HG03095 (cell line): ENCODE measurements around the gene CORO2B.

Source experiments
- ATAC-seq: cut with Tn5 transposase; IDR thresholded peaks from one replicate; pipeline ENCODE4 v1.9.1; 2021; ENCODE audit warnings: moderate library complexity; ENCODE audit not compliant: unreplicated experiment

CORO2B gene

GRCh38 chr15:68553994-68554720 lies 24.6 kb upstream of the CORO2B start:
- ATAC-seq, result no peak

DNA sequence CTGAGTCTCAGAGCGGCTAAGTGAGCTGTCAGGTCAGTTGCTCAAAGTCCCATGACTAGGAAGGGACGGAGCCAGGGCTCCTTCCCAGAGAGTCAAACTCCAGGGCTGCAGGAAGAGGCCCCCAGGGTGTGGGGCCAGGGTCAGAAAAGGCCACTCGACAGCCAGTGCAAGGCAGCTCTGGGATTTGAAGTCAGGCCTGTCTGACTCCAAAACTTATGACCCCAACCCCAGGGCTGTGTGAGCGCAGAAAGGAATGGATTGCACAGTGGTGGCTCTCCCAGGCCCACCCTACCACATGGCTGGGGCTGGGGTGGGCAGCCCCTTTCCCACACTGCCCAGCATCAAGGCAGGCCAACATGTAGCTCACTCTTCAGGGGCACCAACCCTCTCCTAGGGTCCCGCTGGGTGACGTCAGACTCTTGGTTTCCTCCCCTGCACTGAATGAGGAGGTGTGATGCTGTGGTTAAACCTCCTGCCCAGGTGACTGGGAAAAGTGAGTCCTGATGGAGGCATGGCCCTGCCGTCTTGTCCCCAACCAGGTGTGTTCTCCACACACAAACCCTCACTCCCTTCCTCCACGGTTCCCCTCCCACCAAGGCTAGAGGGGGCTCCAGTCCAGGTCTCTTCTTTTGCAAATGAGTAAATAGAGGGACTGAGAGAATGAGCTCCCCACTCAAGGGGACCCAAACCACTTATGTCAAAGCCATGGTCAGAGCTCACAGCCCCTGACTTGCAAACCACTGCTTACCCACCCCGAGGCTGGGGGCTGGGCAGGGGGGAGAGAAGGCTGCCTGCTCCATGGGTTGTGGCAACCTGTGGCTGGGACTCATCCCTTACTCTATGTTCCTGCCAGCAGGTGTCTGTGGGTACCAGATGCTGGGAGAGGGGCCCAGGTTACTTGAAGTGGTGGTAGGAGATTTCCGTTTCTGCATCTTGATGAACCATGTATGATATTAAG lies 23.8 kb upstream of the CORO2B start:
- ATAC-seq, result no peak

DNA sequence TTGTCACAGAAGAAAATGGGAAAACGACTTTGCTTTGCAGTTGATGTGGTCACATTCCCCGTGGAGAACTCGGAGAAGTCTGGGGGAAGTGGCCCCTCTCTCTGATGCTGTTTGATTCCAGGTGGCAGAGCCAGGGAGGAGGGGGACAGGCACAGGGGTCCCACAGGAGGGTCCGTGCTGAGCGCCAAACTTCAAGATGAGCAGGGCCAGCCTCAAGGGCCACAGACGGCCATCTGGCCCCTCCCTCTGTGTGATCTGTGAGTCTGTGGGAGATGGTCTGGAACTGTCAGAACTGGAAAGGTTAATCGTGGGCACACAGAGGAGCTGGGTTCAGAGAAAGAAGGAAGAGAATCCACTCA lies 23.1 kb upstream of the CORO2B start:
- no peak for ATAC-seq

GRCh38 chr15:68556139-68556990 lies 22.4 kb upstream of the CORO2B start:
- no peak for ATAC-seq

DNA sequence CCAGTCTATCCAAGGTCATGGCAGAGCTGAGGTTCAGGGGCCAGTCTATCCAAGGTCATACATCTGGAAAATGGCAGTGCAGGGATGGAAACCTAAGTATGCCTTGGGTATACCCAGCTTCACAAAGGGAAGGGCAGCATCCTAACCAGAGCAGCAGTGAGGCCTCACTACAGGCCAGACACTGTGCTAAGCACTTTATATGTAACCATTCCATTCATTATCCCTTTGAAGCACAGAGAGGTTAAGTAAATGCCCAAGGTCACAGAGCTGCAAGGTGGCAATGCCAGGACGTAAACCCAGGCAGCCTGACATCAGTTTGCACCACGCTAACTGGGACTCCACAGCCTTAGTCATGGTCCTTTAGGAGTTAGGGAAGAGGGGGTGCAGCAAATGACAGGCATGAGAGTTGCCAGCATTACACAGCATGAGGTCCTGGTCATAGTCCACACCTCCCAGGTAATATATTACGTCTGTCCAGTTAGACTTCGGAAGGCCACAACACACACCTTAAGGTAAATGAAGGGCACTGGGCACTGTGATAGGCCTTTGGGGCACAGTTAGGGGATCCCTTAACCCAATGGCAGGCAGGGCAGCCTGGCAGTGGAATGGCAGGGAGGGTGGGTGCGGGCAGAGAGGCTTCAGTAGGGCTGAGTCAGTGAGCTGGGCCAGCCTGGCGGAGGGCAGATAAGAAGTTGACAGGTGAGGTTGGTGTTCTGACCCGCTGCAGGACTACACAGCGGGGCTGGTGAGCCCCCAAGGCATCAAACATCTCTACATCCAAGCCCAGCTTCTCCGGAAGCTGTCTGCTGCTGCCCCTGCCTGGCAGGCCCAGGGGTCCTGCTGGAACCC lies 21.1 kb upstream of the CORO2B start:
- no peak for ATAC-seq

DNA sequence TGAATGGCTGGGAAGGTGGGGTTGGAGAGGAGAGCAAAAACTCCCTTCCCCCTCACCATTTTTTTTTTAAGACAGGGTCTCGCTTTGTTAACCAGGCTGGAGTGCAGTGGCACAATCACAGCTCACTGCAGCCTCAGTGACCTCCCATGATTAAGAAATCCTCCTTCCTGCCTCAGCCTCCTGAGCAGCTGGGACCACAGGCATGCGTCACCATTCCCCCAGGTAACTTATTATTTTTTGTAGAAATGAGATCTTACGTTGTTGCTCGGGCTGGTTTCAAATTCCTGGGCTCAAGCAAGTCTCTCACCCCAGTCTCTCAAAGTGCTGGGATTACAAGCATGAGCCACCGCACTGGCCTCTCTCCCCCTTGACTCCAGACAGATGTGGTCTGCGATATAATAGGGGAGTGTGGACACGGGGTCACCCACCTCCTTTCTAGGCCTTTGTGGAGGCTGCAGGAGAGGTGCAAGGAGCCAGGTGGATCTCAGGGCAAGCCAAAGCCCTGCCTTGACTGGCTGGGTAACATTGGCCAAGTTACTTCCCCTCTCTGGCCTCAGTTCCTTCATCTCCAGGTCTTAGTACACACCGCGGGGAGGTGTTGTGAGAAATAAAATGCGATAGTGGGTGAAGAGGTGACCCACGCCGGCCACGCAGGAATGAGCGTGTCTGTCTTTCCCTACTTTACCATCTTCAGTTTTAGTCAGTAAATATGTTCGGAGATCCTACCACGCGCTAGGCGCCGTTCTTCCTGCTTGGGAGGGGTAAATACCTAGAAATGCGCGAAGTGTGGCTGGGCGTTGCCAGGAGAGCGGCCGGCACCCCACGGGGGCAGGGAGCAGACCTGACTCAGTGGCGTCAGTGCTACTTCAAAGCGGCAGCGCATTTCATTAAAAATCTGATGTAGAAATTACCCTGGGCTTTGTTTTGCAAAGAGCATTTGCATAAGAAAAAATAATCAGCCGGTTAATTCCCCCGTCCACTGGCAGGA lies 20.2 kb upstream of the CORO2B start:
- ATAC-seq, result no peak

DNA sequence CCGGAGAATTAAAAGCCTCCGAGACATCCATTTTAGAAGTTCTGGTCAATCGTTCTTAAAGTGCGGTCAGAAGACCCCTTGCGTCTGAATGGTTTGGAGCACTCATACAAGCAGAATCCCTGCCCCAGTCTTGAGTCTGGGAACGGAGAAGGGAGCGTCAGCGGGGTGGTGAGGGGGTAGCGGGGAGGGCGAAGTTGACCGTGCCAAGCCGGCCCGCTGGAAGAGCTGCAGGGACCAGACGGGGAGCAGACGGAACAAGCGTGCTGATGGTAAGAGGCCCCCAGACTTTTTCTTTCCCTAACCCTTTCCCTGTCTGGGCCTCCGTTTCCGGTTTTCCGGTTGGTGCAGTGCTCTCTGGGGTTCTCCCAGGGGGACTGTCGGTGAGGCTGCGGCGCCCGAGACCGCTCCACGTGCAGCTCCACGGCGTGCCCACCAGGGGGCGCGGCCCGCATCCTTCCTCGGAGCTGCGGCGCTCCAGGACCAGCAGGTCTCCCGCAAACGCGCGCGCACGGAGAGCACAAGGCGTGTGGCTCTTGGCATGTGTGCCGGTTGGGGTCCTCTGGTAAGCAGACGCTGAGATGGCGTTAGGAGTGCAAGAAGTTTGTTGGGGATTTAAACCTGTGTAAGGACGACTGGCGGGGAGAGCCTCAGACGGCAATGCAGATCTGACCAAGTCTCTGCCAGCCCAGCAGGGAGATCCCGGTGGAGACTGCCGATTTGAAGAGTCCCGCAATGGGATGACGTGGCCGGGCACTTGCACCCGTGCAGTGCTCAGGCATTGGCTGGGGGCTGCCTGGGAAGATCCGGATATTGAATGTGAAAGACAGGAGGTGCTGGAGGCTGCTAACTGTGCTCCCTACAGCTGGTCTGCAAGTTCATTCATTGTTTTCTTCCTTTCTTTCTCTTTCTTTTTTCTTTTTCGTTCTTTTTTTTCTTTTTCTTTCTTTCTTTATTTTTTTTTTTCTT lies 19.2 kb upstream of the CORO2B start:
- no peak for ATAC-seq

- no peak for ATAC-seq
These were observed 18.2 kb upstream of the CORO2B start for GRCh38 chr15:68560501-68561113.

GRCh38 chr15:68561171-68561900 lies 17.5 kb upstream of the CORO2B start:
- ATAC-seq, result no peak

- no peak for ATAC-seq
These were observed 16.9 kb upstream of the CORO2B start for GRCh38 chr15:68561901-68562300.

DNA sequence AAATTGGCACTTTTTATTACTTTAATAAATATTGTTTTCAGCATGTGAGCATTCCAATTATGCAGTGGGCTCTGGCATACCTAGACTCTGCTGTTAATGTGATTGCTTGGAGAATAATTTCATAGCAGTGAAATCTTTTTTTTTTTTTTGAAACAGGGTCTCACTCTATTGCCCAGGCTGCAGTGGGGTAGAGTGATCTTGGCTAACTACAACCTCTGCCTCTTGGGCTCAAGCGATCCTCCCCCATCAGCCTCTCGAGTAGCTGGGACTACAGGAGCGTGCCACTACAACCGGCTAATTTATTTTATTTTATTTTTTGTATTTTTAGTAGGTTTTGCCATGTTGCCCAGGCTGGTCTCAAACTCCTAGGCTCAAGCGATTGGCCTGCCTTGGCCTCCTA lies 14.6 kb upstream of the CORO2B start:
- ATAC-seq, result no peak

DNA sequence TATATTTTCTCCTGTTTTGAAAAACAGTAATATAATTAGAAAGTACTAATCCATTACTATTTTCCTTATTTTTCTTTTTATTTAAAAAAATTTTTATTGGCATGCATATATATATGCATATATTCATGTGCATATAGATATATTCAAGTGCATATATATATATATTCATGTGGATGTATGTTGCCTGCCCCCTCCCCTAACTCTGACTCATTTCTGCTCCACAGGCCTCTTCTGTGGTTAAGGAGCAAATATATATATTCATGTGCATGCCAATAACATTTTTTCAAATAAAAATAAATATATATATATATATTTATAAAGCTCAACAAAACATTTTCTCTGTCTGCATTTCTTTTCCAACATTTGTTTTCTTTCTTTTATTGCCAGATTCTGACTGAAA lies 13.6 kb upstream of the CORO2B start:
- no peak for ATAC-seq

GRCh38 chr15:68565726-68566125 lies 13.1 kb upstream of the CORO2B start:
- ATAC-seq, result no peak

DNA sequence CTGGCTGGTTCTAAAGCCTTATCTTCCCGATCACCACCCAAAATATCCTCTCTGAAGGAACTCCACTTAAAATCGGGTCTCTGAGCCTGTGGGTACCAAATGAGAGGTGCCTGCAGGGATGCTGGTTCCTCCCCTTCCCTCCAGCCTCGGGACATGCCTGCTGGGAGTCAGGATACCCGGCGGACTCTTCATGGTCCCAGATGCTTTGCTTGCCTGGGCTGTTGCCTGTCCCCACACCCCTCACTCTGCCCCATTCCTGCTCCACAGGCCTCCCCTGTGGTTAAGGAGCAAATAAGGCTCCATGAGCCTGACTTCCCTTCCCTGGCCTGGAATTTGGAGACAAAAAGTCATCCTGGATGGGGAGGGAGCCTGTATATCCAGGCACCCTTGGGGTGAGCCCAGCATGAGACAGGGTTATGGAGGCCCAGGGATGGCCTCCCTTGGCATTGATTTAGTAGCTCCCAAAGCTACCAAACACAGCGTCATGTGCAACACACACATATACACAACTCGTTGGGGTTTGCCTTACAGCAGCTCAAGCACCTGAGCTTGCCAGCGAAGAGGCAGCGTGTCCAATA lies 12.3 kb upstream of the CORO2B start:
- no peak for ATAC-seq

- ATAC-seq, result no peak
These were observed 11.4 kb upstream of the CORO2B start for GRCh38 chr15:68567345-68567744.

- ATAC-seq, result no peak
These were observed 7.8 kb upstream of the CORO2B start for GRCh38 chr15:68570974-68571373.

DNA sequence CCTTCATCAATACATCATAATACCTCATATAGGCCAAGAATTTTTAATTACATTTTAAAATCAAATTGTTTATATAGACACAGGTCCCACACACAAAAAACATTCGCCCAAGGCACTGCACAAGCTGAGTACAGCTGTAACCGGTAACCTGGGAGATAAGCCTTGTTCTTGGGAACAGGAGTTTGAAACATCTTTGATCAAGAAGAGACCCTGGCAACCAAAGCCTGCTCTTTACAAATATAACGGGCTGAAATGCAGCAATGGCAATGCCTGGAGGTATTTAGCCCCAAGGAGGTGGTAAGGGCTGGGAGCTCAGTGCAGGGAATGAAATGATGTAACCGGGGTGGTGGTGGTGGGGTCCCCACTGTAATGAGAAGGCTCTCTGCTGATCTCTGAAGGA lies 7.2 kb upstream of the CORO2B start:
- ATAC-seq, result no peak
